Activated naive CD8-positive, alpha-beta T cell (primary cell): ENCODE results near the gene PADI3.

ENCODE experiments used
- H3K27ac Mint-ChIP-seq: one replicate; pipeline ENCODE4 v1.8.0; 2021; ENCODE audit warnings: mixed read lengths
- H3K27me3 Mint-ChIP-seq: one replicate; pipeline ENCODE4 v1.8.0; 2021; ENCODE audit warnings: mixed read lengths
- H3K36me3 Mint-ChIP-seq: one replicate; pipeline ENCODE4 v1.8.0; 2021; ENCODE audit warnings: mixed read lengths
- H3K4me1 Mint-ChIP-seq: one replicate; pipeline ENCODE4 v1.8.0; 2021; ENCODE audit warnings: low read depth, mixed read lengths
- H3K4me3 Mint-ChIP-seq: one replicate; pipeline ENCODE4 v1.8.0; 2021; ENCODE audit warnings: mild to moderate bottlenecking, mixed read lengths
- H3K9me3 Mint-ChIP-seq: one replicate; pipeline ENCODE4 v1.8.0; 2021; ENCODE audit warnings: low read depth, mixed read lengths

Gene PADI3

DNA sequence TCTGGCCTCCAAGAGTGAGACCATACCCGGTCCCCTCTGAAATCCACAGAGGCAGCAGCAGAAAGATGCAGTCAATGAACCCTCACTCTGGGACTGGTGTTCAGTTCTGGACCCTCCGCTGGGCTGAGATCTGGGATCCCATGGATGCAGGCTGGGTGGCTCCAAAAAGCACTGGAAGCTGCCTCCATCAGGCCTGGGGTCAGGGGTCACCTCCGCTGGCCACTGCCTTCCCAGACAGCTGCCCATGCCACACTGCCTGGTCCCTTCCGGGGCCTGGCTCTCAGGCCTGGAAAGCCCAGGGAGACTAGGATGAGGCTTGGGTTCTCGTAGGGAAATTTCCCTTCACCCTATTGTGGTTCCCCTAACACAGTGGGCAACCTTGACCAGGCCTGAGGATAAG, 37.7 kb downstream of the PADI3 start:
- peaks cover 5% of the 10 kb centered on the region for H3K4me1 Mint-ChIP-seq
- H3K27me3 Mint-ChIP-seq: peaks cover 13% of the 10 kb centered on the region
- H3K4me3 Mint-ChIP-seq: no peak overlapping the region
- H3K27ac Mint-ChIP-seq: no peak overlapping the region
- H3K9me3 Mint-ChIP-seq: no peaks in the 10 kb centered on the region
- H3K36me3 Mint-ChIP-seq: no peaks in the 10 kb centered on the region

DNA sequence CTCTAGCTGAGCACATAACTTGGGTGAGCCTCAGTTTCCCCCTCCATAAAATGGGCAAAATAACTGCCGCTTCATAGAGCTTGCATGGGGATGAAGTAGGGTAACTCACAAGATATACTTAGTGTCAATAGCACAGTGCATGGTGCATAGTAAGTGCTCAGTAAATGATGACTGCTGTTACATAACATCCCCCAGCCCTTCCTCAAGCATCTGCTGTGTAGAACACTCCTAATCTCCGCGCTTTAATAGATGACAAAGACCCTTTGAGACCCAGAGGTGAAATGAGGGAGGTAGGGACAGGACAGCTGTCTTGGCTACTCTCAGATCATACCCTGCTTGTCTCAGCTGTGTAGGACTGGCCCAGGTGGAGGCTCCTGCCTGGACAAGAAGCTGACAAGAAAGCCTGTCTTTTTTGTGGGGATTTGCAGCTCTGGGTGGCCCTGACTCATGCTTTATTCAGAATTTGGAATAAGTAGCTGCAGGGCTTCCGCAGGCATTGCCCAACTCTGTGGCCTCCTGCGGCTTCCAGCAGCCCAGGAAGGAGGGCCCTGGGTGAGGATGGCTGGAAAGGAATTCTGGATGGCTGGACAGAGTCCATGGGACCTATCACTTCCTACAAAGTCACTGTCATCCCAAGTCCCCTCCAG, 38.4 kb downstream of the PADI3 start:
- Mint-ChIP-seq H3K27me3 (peaks cover 13% of the 10 kb centered on the region), H3K4me1 (peaks cover under 1% of the 10 kb centered on the region), H3K36me3 (no peaks in the 10 kb centered on the region), H3K27ac (no peak overlapping the region), H3K9me3 (no peaks in the 10 kb centered on the region), H3K4me3 (no peak overlapping the region)

- no peaks in the 10 kb centered on the region for H3K9me3 Mint-ChIP-seq
- H3K4me1 Mint-ChIP-seq: no peaks in the 10 kb centered on the region
- peaks cover 18% of the 10 kb centered on the region for H3K27me3 Mint-ChIP-seq
- no peak overlapping the region for H3K27ac Mint-ChIP-seq
- H3K4me3 Mint-ChIP-seq: no peak overlapping the region
- H3K36me3 Mint-ChIP-seq: no peaks in the 10 kb centered on the region
Measured at GRCh38 chr1:17289721-17290120, 40.8 kb downstream of the PADI3 start.

DNA sequence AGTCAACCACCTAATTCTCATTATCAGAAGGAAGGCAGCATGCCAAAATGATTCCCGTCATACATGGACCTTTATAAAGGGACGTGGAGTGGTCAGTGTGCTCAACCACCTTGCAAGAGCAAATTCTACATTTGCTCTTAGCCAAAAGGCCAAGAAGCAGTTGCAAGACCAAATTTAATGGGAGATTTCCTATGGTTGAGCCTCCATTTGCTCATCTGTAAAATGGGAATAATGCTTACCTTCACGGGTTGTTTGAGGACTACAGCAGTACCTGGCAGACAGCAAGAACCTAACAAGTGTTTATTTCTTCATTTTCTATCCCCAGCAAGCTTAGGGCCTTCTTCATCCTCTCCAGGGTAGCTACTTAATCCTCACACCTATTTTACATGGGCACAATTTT, 41.7 kb downstream of the PADI3 start:
- H3K27me3 Mint-ChIP-seq: peaks cover 16% of the 10 kb centered on the region
- no peak overlapping the region for H3K27ac Mint-ChIP-seq

DNA sequence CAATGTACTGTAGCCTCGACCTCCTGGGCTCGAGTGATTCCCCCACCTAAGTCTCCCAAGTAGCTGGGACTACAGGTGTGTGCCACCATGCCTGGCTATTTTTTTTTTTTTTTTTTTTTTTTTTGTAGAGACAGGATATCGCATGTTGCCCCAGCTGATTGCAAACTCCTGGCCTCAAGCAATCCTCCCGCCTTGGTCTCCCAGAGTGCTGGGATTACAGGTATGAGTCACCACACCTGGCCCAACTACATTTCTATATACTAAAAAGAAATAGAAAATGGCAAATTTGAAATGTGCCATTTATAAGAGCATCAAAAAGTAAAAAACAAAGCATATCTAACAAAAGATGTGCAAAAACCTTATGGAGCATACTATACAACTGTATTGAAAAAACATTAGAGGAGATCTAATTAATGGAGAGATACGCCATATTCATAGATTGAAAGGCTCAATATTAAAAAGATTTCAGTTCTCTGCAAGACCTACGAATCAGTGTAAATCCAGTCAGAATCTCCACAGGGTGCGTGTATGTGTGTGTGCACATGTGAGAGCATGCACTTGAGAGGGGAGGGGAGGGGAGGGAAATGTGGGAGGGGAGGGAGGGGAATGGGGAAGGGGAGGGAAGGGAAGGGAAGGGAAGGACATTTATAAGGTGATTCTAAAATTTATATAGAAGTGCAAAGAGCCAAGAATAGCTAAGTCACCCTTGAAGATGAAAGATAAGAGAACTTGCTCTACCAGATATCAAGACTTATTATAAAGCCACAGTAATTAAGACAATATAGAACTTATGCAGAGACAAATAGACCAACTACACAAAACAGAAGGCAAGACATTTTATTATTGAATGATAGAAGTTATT, 43.6 kb downstream of the PADI3 start:
- H3K36me3 Mint-ChIP-seq: no peaks in the 10 kb centered on the region
- H3K9me3 Mint-ChIP-seq: no peaks in the 10 kb centered on the region
- no peak overlapping the region for H3K27ac Mint-ChIP-seq
- peaks cover 13% of the 10 kb centered on the region for H3K27me3 Mint-ChIP-seq
- no peak overlapping the region for H3K4me3 Mint-ChIP-seq
- H3K4me1 Mint-ChIP-seq: no peaks in the 10 kb centered on the region

More for the DNA sequence above, 41.7 kb downstream of the PADI3 start:
- Mint-ChIP-seq H3K36me3 (no peaks in the 10 kb centered on the region), H3K9me3 (no peaks in the 10 kb centered on the region), H3K4me3 (no peak overlapping the region), H3K4me1 (no peaks in the 10 kb centered on the region)

DNA sequence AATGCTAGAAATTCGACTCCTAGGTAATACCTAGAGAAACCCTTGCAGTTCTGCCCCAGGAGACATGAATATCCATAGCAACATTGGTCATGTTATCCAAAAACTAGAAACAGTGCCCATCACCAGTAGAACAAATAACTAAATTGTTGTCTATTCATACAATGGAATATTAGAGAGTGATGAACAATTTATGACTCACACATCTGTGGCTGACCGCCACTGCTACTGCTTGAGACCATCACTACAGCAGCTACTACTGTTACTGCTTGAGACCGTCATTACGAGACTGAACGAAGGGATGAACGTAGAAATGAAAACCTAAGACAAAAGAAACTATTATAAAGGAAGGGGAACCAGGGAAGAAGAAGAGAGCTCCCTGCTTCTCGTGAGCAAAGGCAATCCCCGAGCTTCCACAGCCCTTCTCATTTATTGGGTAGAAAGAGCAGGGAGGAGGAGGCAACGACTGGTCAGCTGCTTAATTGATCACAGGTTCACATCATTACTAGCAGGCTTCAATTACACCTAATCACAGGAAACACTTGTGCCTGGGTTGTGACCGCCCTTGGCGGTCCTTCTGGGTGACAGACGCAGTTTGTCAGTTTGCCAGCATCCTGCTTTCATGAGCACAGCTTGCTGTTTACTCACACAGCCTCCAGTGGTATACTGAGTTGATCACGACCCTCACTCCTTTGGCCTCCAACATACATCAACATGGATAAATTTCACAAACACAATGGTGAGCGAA, 45.0 kb downstream of the PADI3 start:
- no peaks in the 10 kb centered on the region for H3K4me1 Mint-ChIP-seq

GRCh38 chr1:17295292-17295691, 46.4 kb downstream of the PADI3 start:
- Mint-ChIP-seq H3K36me3 (no peaks in the 10 kb centered on the region), H3K27me3 (peaks cover 11% of the 10 kb centered on the region), H3K4me3 (no peak overlapping the region), H3K4me1 (no peaks in the 10 kb centered on the region), H3K9me3 (no peaks in the 10 kb centered on the region), H3K27ac (no peak overlapping the region)

More for the DNA sequence above, 45.0 kb downstream of the PADI3 start:
- H3K9me3 Mint-ChIP-seq: no peaks in the 10 kb centered on the region
- H3K27me3 Mint-ChIP-seq: peaks cover 11% of the 10 kb centered on the region
- H3K27ac Mint-ChIP-seq: no peak overlapping the region
- H3K36me3 Mint-ChIP-seq: no peaks in the 10 kb centered on the region
- H3K4me3 Mint-ChIP-seq: no peak overlapping the region

- H3K27me3 Mint-ChIP-seq: peaks cover 7% of the 10 kb centered on the region
- no peaks in the 10 kb centered on the region for H3K36me3 Mint-ChIP-seq
- no peak overlapping the region for H3K4me3 Mint-ChIP-seq
- H3K9me3 Mint-ChIP-seq: no peaks in the 10 kb centered on the region
- no peaks in the 10 kb centered on the region for H3K4me1 Mint-ChIP-seq
- no peak overlapping the region for H3K27ac Mint-ChIP-seq
Measured at GRCh38 chr1:17296086-17296485, 47.2 kb downstream of the PADI3 start.

GRCh38 chr1:17297991-17298390, 49.1 kb downstream of the PADI3 start:
- H3K36me3 Mint-ChIP-seq: peaks cover 7% of the 10 kb centered on the region
- peaks cover 14% of the 10 kb centered on the region for H3K9me3 Mint-ChIP-seq
- H3K27me3 Mint-ChIP-seq: peaks cover 6% of the 10 kb centered on the region
- H3K4me3 Mint-ChIP-seq: no peak overlapping the region
- no peaks in the 10 kb centered on the region for H3K4me1 Mint-ChIP-seq
- H3K27ac Mint-ChIP-seq: no peak overlapping the region

DNA sequence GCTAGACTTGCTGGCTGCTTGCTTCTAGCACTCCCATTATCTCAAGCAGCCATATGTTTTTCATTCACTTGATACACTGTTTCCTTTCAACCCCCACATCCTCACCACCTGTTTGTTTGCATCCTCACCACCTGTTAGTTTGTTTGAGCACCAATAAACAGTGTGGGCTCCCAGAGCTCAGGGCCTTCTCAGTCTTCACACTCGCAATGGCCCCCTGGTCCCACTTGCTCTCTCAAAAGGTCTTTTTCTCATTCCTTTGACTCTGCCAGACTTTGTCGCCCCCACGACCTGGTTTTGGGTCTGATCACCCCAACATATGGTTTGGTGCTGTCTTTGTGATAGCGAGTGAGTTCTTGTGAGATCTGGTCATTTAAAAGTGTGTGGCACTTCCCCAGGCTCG, 52.9 kb downstream of the PADI3 start:
- peaks cover 7% of the 10 kb centered on the region for H3K36me3 Mint-ChIP-seq
- no peaks in the 10 kb centered on the region for H3K27me3 Mint-ChIP-seq
- peaks cover 14% of the 10 kb centered on the region for H3K9me3 Mint-ChIP-seq
- no peaks in the 10 kb centered on the region for H3K4me1 Mint-ChIP-seq
- no peak overlapping the region for H3K27ac Mint-ChIP-seq
- H3K4me3 Mint-ChIP-seq: no peak overlapping the region

DNA sequence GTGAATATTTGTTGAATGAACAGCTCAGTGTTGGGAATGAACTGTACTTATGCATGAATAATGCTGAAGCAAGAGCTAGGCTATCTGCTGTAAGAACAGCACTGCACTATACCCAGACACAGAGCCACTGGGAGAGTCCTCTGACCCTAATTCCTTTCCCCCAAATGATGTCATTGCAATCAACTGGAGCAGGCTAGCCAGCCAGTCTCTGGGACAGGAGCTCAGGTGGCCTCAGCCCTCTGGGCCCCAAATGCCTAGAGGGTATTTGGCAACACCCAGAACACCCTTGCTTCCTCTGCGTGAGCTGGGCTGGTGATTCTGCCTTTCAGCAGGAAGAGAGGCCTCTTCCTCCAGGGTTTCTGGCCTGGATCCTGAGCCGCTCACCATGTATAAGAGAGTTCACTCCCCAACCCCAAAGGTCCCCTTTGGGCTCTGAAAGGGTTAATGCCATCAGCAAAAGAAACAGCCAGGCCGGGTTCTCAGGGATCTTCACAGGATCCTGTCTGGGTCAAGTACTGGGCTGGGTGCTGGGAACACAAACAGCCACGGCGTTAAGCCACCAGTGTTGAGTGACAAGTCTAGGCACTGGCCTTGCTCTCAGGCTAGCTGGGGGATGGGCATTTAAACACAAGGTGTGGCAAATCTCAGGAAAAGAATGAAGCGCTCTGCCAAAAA, 55.4 kb downstream of the PADI3 start:
- H3K27ac Mint-ChIP-seq: no peak overlapping the region
- no peak overlapping the region for H3K4me3 Mint-ChIP-seq
- peaks cover 14% of the 10 kb centered on the region for H3K9me3 Mint-ChIP-seq
- peaks cover 7% of the 10 kb centered on the region for H3K36me3 Mint-ChIP-seq
- H3K27me3 Mint-ChIP-seq: no peaks in the 10 kb centered on the region
- H3K4me1 Mint-ChIP-seq: no peaks in the 10 kb centered on the region

- no peaks in the 10 kb centered on the region for H3K4me1 Mint-ChIP-seq
- H3K27ac Mint-ChIP-seq: no peak overlapping the region
- peaks cover 7% of the 10 kb centered on the region for H3K36me3 Mint-ChIP-seq
- H3K4me3 Mint-ChIP-seq: no peak overlapping the region
- H3K27me3 Mint-ChIP-seq: no peaks in the 10 kb centered on the region
- H3K9me3 Mint-ChIP-seq: peaks cover 14% of the 10 kb centered on the region
Measured at GRCh38 chr1:17304826-17305175, 55.9 kb downstream of the PADI3 start.

DNA sequence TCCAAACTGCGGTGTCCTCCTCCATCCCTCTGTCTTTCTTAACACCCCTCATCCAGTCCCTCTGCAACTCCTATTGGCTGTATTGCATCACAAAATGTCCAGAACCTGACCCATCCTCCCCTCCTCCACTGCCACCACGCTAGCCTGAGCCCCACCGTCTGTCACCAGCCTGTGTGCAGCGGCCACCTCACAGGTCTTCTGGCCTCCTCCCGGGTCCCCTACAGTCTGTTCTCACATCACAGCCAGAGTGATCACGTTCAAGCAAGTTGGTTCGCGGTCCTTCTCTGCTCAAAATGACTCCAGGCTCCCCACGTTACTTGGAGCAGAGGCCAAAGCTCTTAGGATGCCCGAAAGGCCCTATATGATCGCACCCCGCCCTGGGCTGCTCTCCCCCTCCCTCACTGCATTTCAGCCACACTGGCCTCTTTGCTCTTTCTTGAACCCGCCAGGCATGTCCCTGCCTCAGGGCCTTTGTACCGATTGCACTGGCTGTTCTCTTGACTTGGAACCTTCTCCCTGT, 56.7 kb downstream of the PADI3 start:
- H3K27me3 Mint-ChIP-seq: peaks cover 5% of the 10 kb centered on the region
- H3K27ac Mint-ChIP-seq: no peak overlapping the region
- peaks cover 7% of the 10 kb centered on the region for H3K36me3 Mint-ChIP-seq
- H3K4me1 Mint-ChIP-seq: no peaks in the 10 kb centered on the region
- H3K9me3 Mint-ChIP-seq: peaks cover 14% of the 10 kb centered on the region
- no peak overlapping the region for H3K4me3 Mint-ChIP-seq

- H3K27ac Mint-ChIP-seq: no peak overlapping the region
- H3K4me1 Mint-ChIP-seq: no peaks in the 10 kb centered on the region
- H3K9me3 Mint-ChIP-seq: peaks cover 14% of the 10 kb centered on the region
- peaks cover 7% of the 10 kb centered on the region for H3K36me3 Mint-ChIP-seq
- H3K27me3 Mint-ChIP-seq: peaks cover 5% of the 10 kb centered on the region
- H3K4me3 Mint-ChIP-seq: no peak overlapping the region
Measured at GRCh38 chr1:17306407-17306806, 57.5 kb downstream of the PADI3 start.
